Activated T-cell treated with anti-CD3 and anti-CD28 coated beads, Interleukin-2, amount 50 U/mL, for 4 hours (primary cell): ENCODE results near the gene FTO. TPM values are rescaled to one million over a fixed set of nuclear protein-coding genes. Genes with fewer than 3 reads are reported as not detected.
"Not testable (repeated sequence)": the region's sequence is repeated elsewhere in the genome, so short reads cannot be mapped to it uniquely, and the experiment has no call there.

Experiments used
- ATAC-seq, 2 donors: fragments of 200-7000 bp; cut with Tn5 transposase; one replicate each; pipeline ENCODE4 v1.10.0; 2021
- DNase-seq: peaks from one replicate; pipeline ENCODE4 v3.0.0-alpha.2; 2020
- H3K27me3 Mint-ChIP-seq: one replicate; pipeline ENCODE4 v1.8.0; 2021; ENCODE audit warnings: low read depth, mixed read lengths
- H3K36me3 Mint-ChIP-seq: one replicate; pipeline ENCODE4 v1.8.0; 2022; ENCODE audit warnings: mixed read lengths; ENCODE audit not compliant: insufficient read depth
- H3K4me1 Mint-ChIP-seq: one replicate; pipeline ENCODE4 v1.8.0; 2021; ENCODE audit warnings: low read depth, mixed read lengths
- H3K4me3 Mint-ChIP-seq: one replicate; pipeline ENCODE4 v1.8.0; 2021; ENCODE audit warnings: mild to moderate bottlenecking, moderate library complexity, mixed read lengths
- H3K9me3 Mint-ChIP-seq: one replicate; pipeline ENCODE4 v1.8.0; 2021; ENCODE audit warnings: mixed read lengths
- total RNA-seq, 3 donors: library from RNA; stranded (reverse); gene quantifications; one replicate each; pipeline ENCODE4 v1.2.1, GENCODE V29; 2021

FTO gene
- total RNA-seq, 3 donors from 2014 or later: 41.3 to 47.8 (median 43.1) TPM

GRCh38 chr16:54178478-54178976 is 474.6 kb downstream of the FTO start:
- H3K9me3 Mint-ChIP-seq: no peaks in the 10 kb centered on the region
- H3K36me3 Mint-ChIP-seq: no peaks in the 10 kb centered on the region
- H3K27me3 Mint-ChIP-seq: peaks cover 9% of the 10 kb centered on the region
- no peak for ATAC-seq
- DNase-seq: no peak
- H3K4me3 Mint-ChIP-seq: no peak overlapping the region
- H3K4me1 Mint-ChIP-seq: no peaks in the 10 kb centered on the region

- peaks cover 15% of the 10 kb centered on the region for H3K27me3 Mint-ChIP-seq
- no peak overlapping the region for H3K4me3 Mint-ChIP-seq
- DNase-seq (no peak), ATAC-seq (no peak)
- no peaks in the 10 kb centered on the region for H3K4me1 Mint-ChIP-seq
- peaks cover 5% of the 10 kb centered on the region for H3K9me3 Mint-ChIP-seq
- H3K36me3 Mint-ChIP-seq: no peaks in the 10 kb centered on the region
These were observed 476.7 kb downstream of the FTO start for GRCh38 chr16:54180421-54181359.

DNA sequence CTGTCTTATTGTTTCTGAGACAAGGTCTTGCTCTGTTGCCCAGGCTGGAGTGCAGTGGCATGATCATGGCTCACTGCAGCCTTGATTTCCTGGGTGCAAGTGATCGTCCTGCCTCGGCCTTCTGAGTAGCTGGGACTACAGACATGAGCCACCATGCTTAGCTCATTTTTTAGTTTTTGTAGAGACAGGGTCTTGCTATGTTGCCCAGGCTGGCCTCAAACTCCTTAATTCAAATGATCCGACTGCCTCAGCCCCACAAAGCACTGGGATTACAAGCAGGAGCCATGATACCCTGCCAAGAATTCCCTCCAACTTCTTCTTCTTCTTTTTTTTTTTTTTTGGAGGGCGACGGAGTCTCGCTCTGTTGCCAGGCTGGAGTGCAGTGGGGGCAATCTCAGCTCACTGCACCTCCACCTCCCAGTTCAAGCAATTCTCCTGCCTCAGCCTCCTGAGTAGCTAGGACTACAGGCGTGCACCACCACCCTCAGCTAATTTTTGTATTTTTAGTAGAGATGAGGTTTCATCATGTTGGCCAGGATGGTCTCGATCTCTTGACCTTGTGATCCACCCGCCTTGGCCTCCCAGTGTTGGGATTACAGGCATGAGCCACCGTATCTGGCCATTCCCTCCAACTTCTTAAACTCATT is 477.9 kb downstream of the FTO start:
- ATAC-seq, H3K4me3 Mint-ChIP-seq, H3K4me1 Mint-ChIP-seq, H3K9me3 Mint-ChIP-seq, H3K36me3 Mint-ChIP-seq, DNase-seq: not testable (repeated sequence)
- peaks cover 20% of the 10 kb centered on the region for H3K27me3 Mint-ChIP-seq

GRCh38 chr16:54185045-54185444 is 481.1 kb downstream of the FTO start:
- DNase-seq: no peak
- Mint-ChIP-seq H3K4me1 (no peaks in the 10 kb centered on the region), H3K4me3 (no peak overlapping the region), H3K27me3 (peaks cover 15% of the 10 kb centered on the region), H3K36me3 (no peaks in the 10 kb centered on the region), H3K9me3 (peaks cover 5% of the 10 kb centered on the region)
- ATAC-seq: no peak

DNA sequence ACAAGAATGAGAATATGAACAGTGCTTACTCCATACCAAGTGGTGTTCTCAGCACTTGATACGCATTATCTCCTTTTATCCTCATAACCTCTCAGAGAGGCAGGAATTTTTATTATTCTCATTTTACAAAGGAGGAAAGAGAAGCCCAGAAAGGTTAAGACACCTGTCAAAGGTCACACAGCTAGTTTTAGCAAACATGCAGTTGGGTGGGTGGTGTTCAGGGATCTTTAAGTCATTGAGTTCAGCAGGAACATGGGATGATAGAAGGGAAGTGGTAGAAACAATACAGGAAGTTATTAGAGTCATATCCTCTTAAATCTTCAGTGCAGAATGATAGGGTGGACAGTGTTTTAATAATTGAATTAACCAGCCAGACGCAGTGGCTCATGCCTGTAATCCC is 487.2 kb downstream of the FTO start:
- ATAC-seq: no peak
- no peaks in the 10 kb centered on the region for H3K36me3 Mint-ChIP-seq
- no peaks in the 10 kb centered on the region for H3K4me1 Mint-ChIP-seq
- no peak for DNase-seq
- H3K27me3 Mint-ChIP-seq: peaks cover 6% of the 10 kb centered on the region
- H3K4me3 Mint-ChIP-seq: no peak overlapping the region
- H3K9me3 Mint-ChIP-seq: peaks cover 4% of the 10 kb centered on the region

GRCh38 chr16:54191592-54191991 is 487.6 kb downstream of the FTO start:
- Mint-ChIP-seq H3K36me3 (no peaks in the 10 kb centered on the region), H3K4me3 (no peak overlapping the region), H3K27me3 (peaks cover 1% of the 10 kb centered on the region), H3K4me1 (no peaks in the 10 kb centered on the region), H3K9me3 (peaks cover 4% of the 10 kb centered on the region)
- DNase-seq: no peak
- ATAC-seq: no peak

GRCh38 chr16:54193013-54193664 is 489.2 kb downstream of the FTO start:
- H3K27me3 Mint-ChIP-seq: no peaks in the 10 kb centered on the region
- H3K4me3 Mint-ChIP-seq: no peak overlapping the region
- H3K36me3 Mint-ChIP-seq: no peaks in the 10 kb centered on the region
- DNase-seq (no peak), ATAC-seq (no peak)
- peaks cover 4% of the 10 kb centered on the region for H3K9me3 Mint-ChIP-seq
- H3K4me1 Mint-ChIP-seq: no peaks in the 10 kb centered on the region

DNA sequence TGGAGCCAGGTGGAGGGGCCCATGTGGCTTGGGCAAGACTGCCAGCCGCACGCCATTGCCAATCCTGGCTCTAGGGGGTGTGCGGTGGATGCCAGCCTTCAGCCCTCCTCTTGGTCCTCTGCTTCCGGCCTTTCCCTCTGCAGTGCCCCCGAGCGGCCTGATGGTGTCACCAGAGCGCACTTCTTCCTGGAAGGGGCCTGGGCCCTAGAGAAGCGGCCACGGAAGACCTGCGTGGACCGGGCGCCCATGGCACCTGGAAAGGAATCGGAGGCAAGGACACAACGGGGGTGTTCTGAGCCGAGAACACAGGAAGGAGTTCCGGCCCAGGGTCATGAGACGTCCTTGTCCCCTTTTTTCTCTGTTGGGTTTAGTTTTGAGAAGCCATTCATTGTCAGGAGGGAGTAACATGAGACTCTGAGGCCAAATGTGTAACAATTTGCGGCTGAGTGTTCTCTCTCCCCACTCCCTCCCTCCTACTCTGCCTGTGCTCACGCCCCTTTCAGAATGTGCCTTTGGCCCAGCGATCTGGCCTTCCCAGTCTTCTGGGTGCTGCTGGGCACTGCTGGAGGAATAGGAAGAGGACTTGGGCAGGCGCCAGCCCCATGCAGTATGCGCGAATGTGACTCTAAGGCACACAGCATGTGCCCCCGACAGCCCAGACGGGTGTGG is 489.8 kb downstream of the FTO start:
- Mint-ChIP-seq H3K27me3 (no peaks in the 10 kb centered on the region), H3K36me3 (no peaks in the 10 kb centered on the region), H3K4me3 (no peak overlapping the region), H3K9me3 (peaks cover 4% of the 10 kb centered on the region), H3K4me1 (no peaks in the 10 kb centered on the region)
- ATAC-seq (peak; percentile 46 to 58), DNase-seq (no peak)

- H3K9me3 Mint-ChIP-seq: peaks cover 4% of the 10 kb centered on the region
- no peak for DNase-seq
- ATAC-seq: no peak
- no peaks in the 10 kb centered on the region for H3K4me1 Mint-ChIP-seq
- no peaks in the 10 kb centered on the region for H3K36me3 Mint-ChIP-seq
- H3K4me3 Mint-ChIP-seq: no peak overlapping the region
- no peaks in the 10 kb centered on the region for H3K27me3 Mint-ChIP-seq
These were observed 490.4 kb downstream of the FTO start for GRCh38 chr16:54194334-54194743.

GRCh38 chr16:54197758-54198157 is 493.8 kb downstream of the FTO start:
- no peaks in the 10 kb centered on the region for H3K4me1 Mint-ChIP-seq
- ATAC-seq (no peak), DNase-seq (no peak)
- peaks cover 2% of the 10 kb centered on the region for H3K9me3 Mint-ChIP-seq
- H3K4me3 Mint-ChIP-seq: no peak overlapping the region
- peaks cover 4% of the 10 kb centered on the region for H3K27me3 Mint-ChIP-seq
- no peaks in the 10 kb centered on the region for H3K36me3 Mint-ChIP-seq

GRCh38 chr16:54199487-54200160 is 495.7 kb downstream of the FTO start:
- Mint-ChIP-seq H3K4me1 (no peaks in the 10 kb centered on the region), H3K27me3 (peaks cover 4% of the 10 kb centered on the region), H3K36me3 (no peaks in the 10 kb centered on the region), H3K4me3 (no peak overlapping the region), H3K9me3 (peaks cover 2% of the 10 kb centered on the region)
- DNase-seq (no peak), ATAC-seq (peak in 1 of 2 donors; percentile 12)

GRCh38 chr16:54200161-54200534 is 496.2 kb downstream of the FTO start:
- peaks cover 4% of the 10 kb centered on the region for H3K27me3 Mint-ChIP-seq
- no peak for ATAC-seq
- H3K36me3 Mint-ChIP-seq: no peaks in the 10 kb centered on the region
- no peaks in the 10 kb centered on the region for H3K4me1 Mint-ChIP-seq
- no peak for DNase-seq
- H3K4me3 Mint-ChIP-seq: no peak overlapping the region
- peaks cover 2% of the 10 kb centered on the region for H3K9me3 Mint-ChIP-seq

DNA sequence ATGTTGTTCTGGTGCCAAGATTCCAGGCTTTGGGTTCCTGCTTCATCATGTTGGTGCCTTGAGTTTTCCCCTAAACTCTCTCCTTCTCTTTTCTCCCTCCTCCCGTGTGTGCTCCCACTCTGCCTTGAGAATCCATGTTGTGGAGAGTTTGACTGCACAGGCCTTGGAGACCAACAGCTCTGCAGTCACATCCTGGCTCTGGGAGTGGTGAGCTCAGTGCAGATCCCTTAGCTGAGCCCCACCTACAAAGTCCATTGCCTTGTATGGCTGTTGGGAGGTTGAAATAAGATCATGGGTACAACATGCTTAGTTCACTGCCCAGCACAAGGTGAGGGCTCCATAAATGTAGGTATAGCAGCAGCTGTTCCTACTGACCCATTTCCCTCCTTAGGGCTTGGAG is 496.8 kb downstream of the FTO start:
- DNase-seq (no peak), ATAC-seq (no peak)
- Mint-ChIP-seq H3K4me3 (no peak overlapping the region), H3K27me3 (peaks cover 4% of the 10 kb centered on the region), H3K9me3 (peaks cover 2% of the 10 kb centered on the region), H3K4me1 (no peaks in the 10 kb centered on the region), H3K36me3 (no peaks in the 10 kb centered on the region)
